GM13976 (cell line): ENCODE measurements around the gene USB1.

ENCODE experiments used
- DNase-seq: peaks from one replicate; pipeline ENCODE4 v3.0.0; 2012; ENCODE audit warnings: low spot score
- in situ Hi-C: fragments of 300-500 bp; cut with MboI; formaldehyde crosslinking; loops from one replicate; pipeline ENCODE4 v1.12.0; 2022; ENCODE audit warnings: low sequenced_read_pairs, mixed read lengths, inconsistent platforms; ENCODE audit not compliant: unreplicated experiment
- TF ChIP-seq, protein P1 (sequence below): IDR thresholded peaks from 2 replicates; pipeline ENCODE4 v1.5.1; 2012; ENCODE audit warnings: borderline replicate concordance, mild to moderate bottlenecking; ENCODE audit not compliant: insufficient read depth; ENCODE audit errors: extremely low read depth, missing control alignments, control extremely low read depth

USB1 gene

DNA sequence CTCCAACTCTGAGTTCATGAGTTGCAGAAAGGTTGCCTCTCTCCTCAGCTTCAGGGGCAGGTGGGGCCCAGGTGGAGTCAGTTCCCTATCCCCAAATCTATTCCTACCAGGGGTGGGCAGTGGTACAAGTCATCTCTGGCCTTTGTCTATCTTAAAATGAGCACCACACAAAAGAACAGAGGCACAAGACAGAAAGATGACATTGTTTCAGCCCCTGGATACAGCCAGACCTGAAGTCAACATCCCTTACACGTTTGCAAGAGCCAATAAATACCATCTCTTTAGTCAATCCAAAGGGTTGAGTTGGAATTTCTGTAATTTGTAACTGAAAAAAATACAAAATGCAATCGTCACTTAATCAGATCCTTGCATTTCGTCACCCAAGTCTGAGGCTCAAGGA, 56.6 kb downstream of the USB1 start:
- in situ Hi-C loops, result no loop called here
- DNase-seq, result no peak
- TF ChIP-seq, protein P1, sequence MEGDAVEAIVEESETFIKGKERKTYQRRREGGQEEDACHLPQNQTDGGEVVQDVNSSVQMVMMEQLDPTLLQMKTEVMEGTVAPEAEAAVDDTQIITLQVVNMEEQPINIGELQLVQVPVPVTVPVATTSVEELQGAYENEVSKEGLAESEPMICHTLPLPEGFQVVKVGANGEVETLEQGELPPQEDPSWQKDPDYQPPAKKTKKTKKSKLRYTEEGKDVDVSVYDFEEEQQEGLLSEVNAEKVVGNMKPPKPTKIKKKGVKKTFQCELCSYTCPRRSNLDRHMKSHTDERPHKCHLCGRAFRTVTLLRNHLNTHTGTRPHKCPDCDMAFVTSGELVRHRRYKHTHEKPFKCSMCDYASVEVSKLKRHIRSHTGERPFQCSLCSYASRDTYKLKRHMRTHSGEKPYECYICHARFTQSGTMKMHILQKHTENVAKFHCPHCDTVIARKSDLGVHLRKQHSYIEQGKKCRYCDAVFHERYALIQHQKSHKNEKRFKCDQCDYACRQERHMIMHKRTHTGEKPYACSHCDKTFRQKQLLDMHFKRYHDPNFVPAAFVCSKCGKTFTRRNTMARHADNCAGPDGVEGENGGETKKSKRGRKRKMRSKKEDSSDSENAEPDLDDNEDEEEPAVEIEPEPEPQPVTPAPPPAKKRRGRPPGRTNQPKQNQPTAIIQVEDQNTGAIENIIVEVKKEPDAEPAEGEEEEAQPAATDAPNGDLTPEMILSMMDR, result no peak

DNA sequence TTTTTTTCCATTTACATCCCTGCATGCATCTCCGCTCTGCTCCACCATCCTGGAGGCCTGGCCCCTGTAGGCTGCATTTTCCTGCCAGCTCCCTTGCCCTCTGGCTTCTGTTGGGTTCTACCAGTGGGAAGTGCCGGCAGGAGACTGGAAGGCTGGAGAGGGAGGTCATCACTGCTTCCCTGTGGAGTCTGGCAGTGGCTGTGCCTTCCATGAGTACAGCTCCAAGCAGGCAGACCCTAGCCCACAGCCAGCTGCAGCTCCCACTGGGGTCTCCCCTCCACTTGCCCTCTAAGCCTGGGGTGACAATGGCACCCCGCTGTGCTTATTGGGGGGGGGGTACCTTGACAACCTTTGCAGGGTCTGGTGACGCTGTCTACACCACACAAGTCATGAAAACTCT, 61.6 kb downstream of the USB1 start:
- TF ChIP-seq, protein P1, result no peak
- in situ Hi-C loops, result no loop called here
- no peak for DNase-seq

DNA sequence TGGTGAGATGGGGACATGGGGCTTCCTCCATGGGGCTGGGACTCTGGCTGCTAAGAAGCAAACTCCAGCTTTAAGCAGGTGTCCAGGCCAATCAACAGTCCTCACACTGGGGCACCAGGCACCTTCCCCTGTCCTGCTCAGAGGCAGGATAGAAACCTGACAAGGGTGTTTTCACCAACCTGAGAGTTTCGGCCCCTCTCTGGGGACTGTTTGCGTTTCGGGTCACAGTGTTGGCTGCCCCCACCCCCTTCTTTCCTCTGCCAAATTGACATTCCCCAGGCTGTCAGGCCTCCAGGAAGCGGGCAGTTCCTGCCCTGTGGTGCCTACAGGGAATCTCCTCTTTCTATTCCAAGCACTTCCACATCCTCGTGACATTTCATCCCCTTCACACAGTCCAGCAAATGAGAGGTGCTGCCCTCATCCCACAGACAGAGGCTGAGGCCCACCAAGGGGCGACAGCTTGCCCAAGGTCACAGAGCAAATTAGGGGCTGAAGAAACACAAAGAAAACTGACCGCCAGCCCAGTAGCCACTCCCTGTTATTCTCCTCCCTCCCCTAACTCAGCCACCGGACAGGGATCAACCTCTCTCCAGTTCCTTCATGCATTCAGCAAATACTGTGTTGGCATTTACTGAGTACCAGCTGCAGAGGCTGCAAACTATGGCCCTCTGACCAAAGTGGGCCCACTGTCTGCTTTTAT, 62.3 kb downstream of the USB1 start:
- TF ChIP-seq, protein P1, result no peak
- in situ Hi-C loops, result no loop called here
- DNase-seq, result no peak

DNA sequence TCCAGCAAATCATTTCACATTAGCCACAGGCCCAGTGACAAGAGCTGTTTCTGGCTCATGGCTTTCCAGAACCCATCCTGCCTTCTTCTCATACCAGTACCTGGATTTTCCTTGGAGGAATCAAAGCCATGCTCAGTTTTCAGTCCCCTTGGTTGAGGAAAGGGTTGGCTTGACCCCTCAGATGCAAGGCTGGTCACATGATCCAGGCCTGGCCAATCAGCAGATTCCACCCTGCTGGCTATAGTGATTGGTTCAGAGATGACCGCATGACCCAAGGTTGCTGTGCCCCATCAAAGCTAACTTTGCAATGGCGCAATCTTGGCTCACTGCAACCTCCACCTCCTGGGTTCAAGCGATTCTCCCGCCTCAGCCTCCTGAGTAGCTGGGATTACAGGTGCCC, 69.4 kb downstream of the USB1 start:
- TF ChIP-seq, protein P1, result no peak
- in situ Hi-C loops, result no loop called here

More for the DNA sequence above, 69.4 kb downstream of the USB1 start:
- DNase-seq, result no peak
